Measurements from ENCODE around the gene INTS11. TPM values are rescaled to one million over a fixed set of nuclear protein-coding genes. Genes with fewer than 3 reads are reported as not detected.
A peak's percentile ranks its signal among the peaks of the same experiment; 100 is the strongest.

The INTS11 gene
- total and polyA plus RNA-seq, 2 of the 8 experiments (the other 6 are each of a cell fraction or from before 2014, with no cell fraction given) = 113 to 243 TPM

- Histone ChIP-seq H2BK5ac (ENCODE audit: low read depth, low read length) (no peak overlapping the region), H3K14ac (ENCODE audit: insufficient read length) (no peak overlapping the region), H4K8ac (ENCODE audit: extremely low read depth, insufficient read depth, low read length) (no peak overlapping the region), H3K27me3 (replicated peaks in 1 of 4; ENCODE audit: control insufficient read depth in 3 of 4, extremely low read depth in 1 of 4, insufficient read depth in 3 of 4, low read length in 3 of 4) (no peaks in the 10 kb centered on the region; a peak in 1 of 7 replicates), H2BK15ac (ENCODE audit: low read length) (no peak overlapping the region), H3K79me1 (ENCODE audit: low read depth, low read length) (peaks cover 6% of the 10 kb centered on the region; the same call in 1 of the 2 replicates), H3K23ac (ENCODE audit: insufficient read length) (no peak overlapping the region), H3K36me3 (ENCODE audit: control insufficient read depth in 2 of 4, insufficient read depth in 4 of 4, low read length in 3 of 4) (peaks cover 0 to 15% (median 3%) of the 10 kb centered on the region in 4 experiments; a peak in 4 of 8 replicates), H3K56ac (replicated peaks; ENCODE audit: insufficient read length, low read depth, low read length) (no peak overlapping the region), H4K91ac (replicated peaks; ENCODE audit: insufficient read length, low read length) (no peak overlapping the region), H3K18ac (ENCODE audit: extremely low read depth, low read length) (no peak overlapping the region), H2BK12ac (ENCODE audit: low read depth, low read length) (no peak overlapping the region), H4K20me1 (replicated peaks in 1 of 2; ENCODE audit: control insufficient read depth in 1 of 2, insufficient read depth in 2 of 2, low read length in 2 of 2) (peaks cover 10 to 32% of the 10 kb centered on the region in 2 experiments), H3K4me2 (ENCODE audit: insufficient read depth in 1 of 2, low read depth in 2 of 2, low read length in 2 of 2) (no peak overlapping the region), H2BK120ac (replicated peaks; ENCODE audit: low read depth, low read length) (no peak overlapping the region), H2BK20ac (ENCODE audit: low read length) (no peak overlapping the region), H3K4ac (replicated peaks; ENCODE audit: insufficient read length, low read depth, low read length) (no peak overlapping the region), H2AFZ (ENCODE audit: low read length) (no peak overlapping the region), H4K5ac (ENCODE audit: insufficient read length, low read depth, low read length) (no peak overlapping the region), H3K23me2 (ENCODE audit: low read depth, low read length) (peaks cover 2% of the 10 kb centered on the region; the same call in 1 of the 2 replicates), H2AK5ac (ENCODE audit: low read depth, low read length) (no peak overlapping the region), H3K27ac (ENCODE audit: low read depth, low read length) (no peak overlapping the region), H3K4me3 (ENCODE audit: extremely low read depth in 1 of 4, insufficient read depth in 2 of 4, low read depth in 3 of 4, low read length in 4 of 4) (no peak overlapping the region), H3K4me1 (replicated peaks in 1 of 4; ENCODE audit: control insufficient read depth in 3 of 4, insufficient read depth in 4 of 4, low read length in 3 of 4) (no peaks in the 10 kb centered on the region; a peak in 2 of 7 replicates), H3K79me2 (ENCODE audit: control insufficient read depth in 1 of 2, insufficient read depth in 2 of 2, low read length in 2 of 2) (no peaks in the 10 kb centered on the region), H3K9me3 (ENCODE audit: insufficient read depth in 2 of 2, low read depth in 1 of 2, low read length in 1 of 2) (peaks cover 0 to 6% of the 10 kb centered on the region in 2 experiments; a peak in 2 of 4 replicates), H3K9ac (replicated peaks in 1 of 4; ENCODE audit: extremely low read depth in 1 of 4, low read depth in 3 of 4, low read length in 3 of 4) (no peak overlapping the region)
- FAIRE-seq (no peak), DNase-seq (ENCODE audit: low read depth in 1 of 2, low spot score in 2 of 2) (no peak)
- ChIA-PET CTCF (ENCODE audit: partially characterized antibody) (interaction anchor here (1.6 to 2.2 kb wide), 2 partner anchors 38 to 42 kb away, joined by 5 read pairs; no protein-coding TSS in a partner anchor), POLR2A (ENCODE audit: partially characterized antibody) (interaction anchor here (1.1 to 9.0 kb wide), 14 partner anchors 7 to 66 kb away, joined by 3 to 134 read pairs (median 4); partner anchors contain the start of genes AURKAIP1, CCNL2 and DVL1)
- 93% methylated on average over 27 of the region's 36 CpGs; no CpG with 5 or more reads in 1 of the 2 experiments for WGBS, 2 experiments (ENCODE audit: extremely low coverage in 1 of 2, insufficient coverage in 1 of 2, insufficient read length in 1 of 2, insufficient replicate concordance in 2 of 2, low coverage in 1 of 2, low lambda C conversion rate in 2 of 2, missing lambda C conversion rate in 1 of 2)
- TF ChIP-seq POLR2AphosphoS5 (IDR thresholded peaks at IDR 0.05; ENCODE audit: low read depth, low read length) (peak; percentile 39; the same call in 1 of the 2 replicates), PHF8 (conservative IDR thresholded peaks at IDR 0.05; ENCODE audit: low read depth, low read length) (no peak), RAD21 (IDR thresholded peaks at IDR 0.05 in 1 of 2, conservative IDR thresholded peaks at IDR 0.05 in 1 of 2; ENCODE audit: low read depth in 2 of 2, low read length in 2 of 2) (no peak), GABPA (IDR thresholded peaks at IDR 0.05; ENCODE audit: borderline replicate concordance, insufficient read depth, low read length) (no peak), SRF (IDR thresholded peaks at IDR 0.05; ENCODE audit: low read depth, low read length) (no peak), HDAC2 (IDR thresholded peaks at IDR 0.05; ENCODE audit: borderline replicate concordance in 1 of 2, low read depth in 2 of 2, low read length in 2 of 2) (no peak), POU5F1 (IDR thresholded peaks at IDR 0.05; ENCODE audit: low read depth, low read length) (no peak)
Measured at GRCh38 chr1:1333551-1334241, 9.2 kb upstream of the INTS11 start.

Measured in H1 (cell line).